ENCODE results near the gene ALDH3B2. TPM values are rescaled to one million over a fixed set of nuclear protein-coding genes. Genes with fewer than 3 reads are reported as not detected.
A peak's percentile ranks its signal among the peaks of the same experiment; 100 is the strongest.

ALDH3B2 gene
- total and polyA plus RNA-seq, 2 of the 8 experiments (the other 6 are each of a cell fraction or from before 2014, with no cell fraction given) = not detected

DNA sequence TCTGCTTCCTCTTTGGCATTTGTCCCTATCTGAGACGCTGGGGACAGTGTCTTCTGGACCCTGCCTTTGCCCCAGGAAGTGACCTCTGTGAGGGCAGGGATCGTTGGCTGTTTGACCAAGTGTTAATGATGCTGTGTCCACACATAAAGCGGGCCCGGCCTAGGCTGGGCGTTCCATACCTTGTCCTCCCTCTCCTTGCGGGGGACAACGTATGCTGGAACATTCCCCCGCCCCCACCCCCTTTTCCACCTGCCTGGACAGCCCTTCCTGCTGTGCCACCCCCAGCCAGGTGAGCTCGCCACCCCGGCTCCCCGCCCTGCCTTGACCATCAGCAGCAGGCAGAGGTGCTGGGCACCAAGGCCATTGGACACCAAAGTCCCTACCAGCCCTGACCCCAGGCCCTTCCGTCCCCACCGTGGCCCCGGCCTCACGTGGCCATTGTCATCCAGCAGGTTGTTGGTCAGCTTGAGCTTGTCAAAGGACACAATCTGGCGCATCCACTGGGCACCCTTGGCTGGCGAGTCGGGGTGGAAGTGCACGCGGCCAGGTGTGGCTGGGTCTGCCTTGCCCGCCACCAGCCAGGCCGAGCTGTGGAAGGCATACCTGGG is 40.6 kb downstream of the ALDH3B2 start:
- Histone ChIP-seq H3K18ac (ENCODE audit: extremely low read depth, low read length) (no peak overlapping the region), H3K4me1 (replicated peaks in 1 of 4; ENCODE audit: control insufficient read depth in 3 of 4, insufficient read depth in 4 of 4, low read length in 3 of 4) (peaks cover 0 to 23% (median 14%) of the 10 kb centered on the region in 4 experiments; a peak in 6 of 7 replicates), H2BK5ac (ENCODE audit: low read depth, low read length) (0 out of 2 replicates have a peak overlapping the region, but pooled peaks have one; percentile 61), H3K27ac (ENCODE audit: low read depth, low read length) (no peak overlapping the region), H3K36me3 (ENCODE audit: control insufficient read depth in 2 of 4, insufficient read depth in 4 of 4, low read length in 3 of 4) (no peaks in the 10 kb centered on the region), H3K4me3 (ENCODE audit: extremely low read depth in 1 of 4, insufficient read depth in 2 of 4, low read depth in 3 of 4, low read length in 4 of 4) (no peak overlapping the region), H2AK5ac (ENCODE audit: low read depth, low read length) (no peak overlapping the region), H3K14ac (ENCODE audit: insufficient read length) (no peak overlapping the region), H2AFZ (ENCODE audit: low read length) (no peak overlapping the region), H3K9me3 (ENCODE audit: insufficient read depth in 2 of 2, low read depth in 1 of 2, low read length in 1 of 2) (no peaks in the 10 kb centered on the region), H3K79me1 (ENCODE audit: low read depth, low read length) (no peaks in the 10 kb centered on the region), H3K9ac (replicated peaks in 1 of 4; ENCODE audit: extremely low read depth in 1 of 4, low read depth in 3 of 4, low read length in 3 of 4) (no peak overlapping the region), H2BK15ac (ENCODE audit: low read length) (no peak overlapping the region), H3K4me2 (ENCODE audit: insufficient read depth in 1 of 2, low read depth in 2 of 2, low read length in 2 of 2) (no peak overlapping the region), H3K27me3 (replicated peaks in 1 of 4; ENCODE audit: control insufficient read depth in 3 of 4, extremely low read depth in 1 of 4, insufficient read depth in 3 of 4, low read length in 3 of 4) (no peaks in the 10 kb centered on the region; a peak in 1 of 7 replicates), H3K79me2 (ENCODE audit: control insufficient read depth in 1 of 2, insufficient read depth in 2 of 2, low read length in 2 of 2) (no peaks in the 10 kb centered on the region), H2BK20ac (ENCODE audit: low read length) (no peak overlapping the region), H2BK120ac (replicated peaks; ENCODE audit: low read depth, low read length) (no peak overlapping the region), H4K5ac (ENCODE audit: insufficient read length, low read depth, low read length) (no peak overlapping the region), H3K4ac (replicated peaks; ENCODE audit: insufficient read length, low read depth, low read length) (no peak overlapping the region), H4K20me1 (replicated peaks in 1 of 2; ENCODE audit: control insufficient read depth in 1 of 2, insufficient read depth in 2 of 2, low read length in 2 of 2) (no peaks in the 10 kb centered on the region), H2BK12ac (ENCODE audit: low read depth, low read length) (no peak overlapping the region; the same call in 1 of the 2 replicates), H3K23ac (ENCODE audit: insufficient read length) (no peak overlapping the region), H3K56ac (replicated peaks; ENCODE audit: insufficient read length, low read depth, low read length) (no peak overlapping the region), H4K8ac (ENCODE audit: extremely low read depth, insufficient read depth, low read length) (no peak overlapping the region), H4K91ac (replicated peaks; ENCODE audit: insufficient read length, low read length) (no peak overlapping the region), H3K23me2 (ENCODE audit: low read depth, low read length) (peaks cover 2% of the 10 kb centered on the region; the same call in 1 of the 2 replicates)
- POLR2A ChIA-PET (ENCODE audit: partially characterized antibody) = interaction anchor here (1.6 to 11.7 kb wide), 3 partner anchors 13 to 50 kb away, joined by 4 to 194 read pairs (median 4); partner anchors contain the start of gene GSTP1
- FAIRE-seq (no peak), DNase-seq (ENCODE audit: low read depth in 1 of 2, low spot score in 2 of 2) (no peak)
- CTCF ChIA-PET (ENCODE audit: partially characterized antibody) = interaction anchor here (0.8 to 10.1 kb wide), 7 partner anchors 12 to 277 kb away, joined by 3 to 117 read pairs (median 4); no protein-coding TSS in a partner anchor
- 89% methylated on average over 17 of the region's 22 CpGs; no CpG with 5 or more reads in 1 of the 2 experiments for WGBS, 2 experiments (ENCODE audit: extremely low coverage in 1 of 2, insufficient coverage in 1 of 2, insufficient read length in 1 of 2, insufficient replicate concordance in 2 of 2, low coverage in 1 of 2, low lambda C conversion rate in 2 of 2, missing lambda C conversion rate in 1 of 2)
- TF ChIP-seq, protein P1, sequence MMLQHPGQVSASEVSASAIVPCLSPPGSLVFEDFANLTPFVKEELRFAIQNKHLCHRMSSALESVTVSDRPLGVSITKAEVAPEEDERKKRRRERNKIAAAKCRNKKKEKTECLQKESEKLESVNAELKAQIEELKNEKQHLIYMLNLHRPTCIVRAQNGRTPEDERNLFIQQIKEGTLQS (IDR thresholded peaks at IDR 0.05; ENCODE audit: insufficient read depth, low read depth, low read length) = no peak
- TF ChIP-seq RAD21 (IDR thresholded peaks at IDR 0.05 in 1 of 2, conservative IDR thresholded peaks at IDR 0.05 in 1 of 2; ENCODE audit: low read depth in 2 of 2, low read length in 2 of 2) (no peak), SP1 (IDR thresholded peaks at IDR 0.05; ENCODE audit: low read depth, low read length) (no peak), CBX5 (IDR thresholded peaks at IDR 0.05; ENCODE audit: low read depth, low read length) (no peak)

Data from H1 (cell line).